ENCODE measurements around the gene CEP135. TPM values are rescaled to one million over a fixed set of nuclear protein-coding genes. Genes with fewer than 3 reads are reported as not detected.
A peak's percentile ranks its signal among the peaks of the same experiment; 100 is the strongest.
"Not testable (repeated sequence)": the region's sequence is repeated elsewhere in the genome, so short reads cannot be mapped to it uniquely, and the experiment has no call there.

The CEP135 gene
- total RNA-seq, 2 experiments from 2014 or later: 18.6 to 19.4 TPM

GRCh38 chr4:55947912-55948725, 626 bp upstream of the CEP135 start:
- H3K9me3 Mint-ChIP-seq: peaks cover 8% of the 10 kb centered on the region
- CTCF ChIA-PET: interaction anchor here (0.6 to 2.6 kb wide), 23 partner anchors 9 to 582 kb away, joined by 3 to 16 read pairs (median 4); partner anchors contain the start of gene AASDH

GRCh38 chr4:55949482-55949802, 697 bp downstream of the CEP135 start:
- Mint-ChIP-seq H3K9me3 (peaks cover 7% of the 10 kb centered on the region), H3K4me3 (peak overlapping the region; percentile 91), H3K27me3 (ENCODE audit: low read depth) (no peaks in the 10 kb centered on the region), H3K27ac (peak overlapping the region; percentile 94), H3K36me3 (ENCODE audit: low read depth) (peaks cover 10% of the 10 kb centered on the region), H3K4me1 (ENCODE audit: low read depth) (peaks cover 35% of the 10 kb centered on the region)
- intact Hi-C loops (cut with micrococcal nuclease): loop anchor here (2.0 to 5.0 kb wide), 8 partner anchors 515 to 1027 kb away; partner anchors contain the start of genes NOA1, REST, SPINK2 and SRD5A3
- CTCF ChIA-PET: interaction anchor here (1.3 to 2.4 kb wide), 9 partner anchors 8 to 352 kb away, joined by 3 to 16 read pairs (median 8); no protein-coding TSS in a partner anchor
- no peak for DNase-seq

More at GRCh38 chr4:55947912-55948725, 626 bp upstream of the CEP135 start:
- no peaks in the 10 kb centered on the region for H3K27me3 Mint-ChIP-seq (ENCODE audit: low read depth)
- peaks cover 35% of the 10 kb centered on the region for H3K4me1 Mint-ChIP-seq (ENCODE audit: low read depth)
- peak overlapping the region; percentile 94 for H3K27ac Mint-ChIP-seq
- intact Hi-C loops (cut with micrococcal nuclease): loop anchor here (1.0 to 5.0 kb wide), 23 partner anchors 33 to 1029 kb away; partner anchors contain the start of genes AASDH, CLOCK, EXOC1 and NOA1
- peak; percentile 70 for DNase-seq
- H3K36me3 Mint-ChIP-seq (ENCODE audit: low read depth): peaks cover 4% of the 10 kb centered on the region
- peak overlapping the region; percentile 91 for H3K4me3 Mint-ChIP-seq

- Mint-ChIP-seq H3K27me3 (ENCODE audit: low read depth) (no peaks in the 10 kb centered on the region), H3K4me3 (no peak overlapping the region), H3K4me1 (ENCODE audit: low read depth) (peaks cover 28% of the 10 kb centered on the region), H3K36me3 (ENCODE audit: low read depth) (peaks cover 23% of the 10 kb centered on the region), H3K9me3 (no peaks in the 10 kb centered on the region), H3K27ac (no peak overlapping the region)
- intact Hi-C loops (cut with micrococcal nuclease): no loop called here
- no peak for DNase-seq
- CTCF ChIA-PET: interaction anchor here (0.5 to 0.7 kb wide), 3 partner anchors 326 to 887 kb away, joined by 3 to 4 read pairs (median 4); no protein-coding TSS in a partner anchor
These were observed 2.6 kb downstream of the CEP135 start for GRCh38 chr4:55951191-55951922.

- intact Hi-C loops (cut with micrococcal nuclease): no loop called here
- CTCF ChIA-PET: no interaction called here
- Mint-ChIP-seq H3K36me3 (ENCODE audit: low read depth) (peaks cover 33% of the 10 kb centered on the region), H3K4me3 (no peak overlapping the region), H3K27ac (no peak overlapping the region), H3K27me3 (ENCODE audit: low read depth) (no peaks in the 10 kb centered on the region), H3K4me1 (ENCODE audit: low read depth) (peaks cover 8% of the 10 kb centered on the region), H3K9me3 (no peaks in the 10 kb centered on the region)
- DNase-seq: no peak
These were observed 7.0 kb downstream of the CEP135 start for GRCh38 chr4:55955710-55956109.

GRCh38 chr4:55959655-55960054, 10.9 kb downstream of the CEP135 start:
- Mint-ChIP-seq H3K9me3 (no peaks in the 10 kb centered on the region), H3K4me1 (ENCODE audit: low read depth) (no peaks in the 10 kb centered on the region), H3K27me3 (ENCODE audit: low read depth) (no peaks in the 10 kb centered on the region), H3K4me3 (no peak overlapping the region), H3K36me3 (ENCODE audit: low read depth) (peaks cover 37% of the 10 kb centered on the region), H3K27ac (no peak overlapping the region)
- DNase-seq: no peak
- intact Hi-C loops (cut with micrococcal nuclease): no loop called here
- CTCF ChIA-PET: interaction anchor here (1.6 kb wide), 1 partner anchor 11 kb away, joined by 6 read pairs; the partner anchor contains the start of gene CEP135

- H3K4me1 Mint-ChIP-seq (ENCODE audit: low read depth): no peaks in the 10 kb centered on the region
- CTCF ChIA-PET: interaction anchor here (0.5 to 1.7 kb wide), 2 partner anchors 10 to 597 kb away, joined by 3 to 6 read pairs; no protein-coding TSS in a partner anchor
These were observed 15.3 kb downstream of the CEP135 start for GRCh38 chr4:55964046-55964445.

GRCh38 chr4:55965585-55965984, 16.8 kb downstream of the CEP135 start:
- Mint-ChIP-seq H3K27ac (no peak overlapping the region), H3K9me3 (no peaks in the 10 kb centered on the region), H3K4me1 (ENCODE audit: low read depth) (no peaks in the 10 kb centered on the region), H3K36me3 (ENCODE audit: low read depth) (peaks cover 24% of the 10 kb centered on the region), H3K4me3 (no peak overlapping the region), H3K27me3 (ENCODE audit: low read depth) (no peaks in the 10 kb centered on the region)
- intact Hi-C loops (cut with micrococcal nuclease): no loop called here
- CTCF ChIA-PET: interaction anchor here (0.6 kb wide), 1 partner anchor 89 kb away, joined by 3 read pairs; no protein-coding TSS in a partner anchor
- no peak for DNase-seq

More at GRCh38 chr4:55964046-55964445, 15.3 kb downstream of the CEP135 start:
- H3K36me3 Mint-ChIP-seq (ENCODE audit: low read depth): peaks cover 27% of the 10 kb centered on the region
- no peak overlapping the region for H3K4me3 Mint-ChIP-seq
- no peak overlapping the region for H3K27ac Mint-ChIP-seq
- DNase-seq: no peak
- no peaks in the 10 kb centered on the region for H3K27me3 Mint-ChIP-seq (ENCODE audit: low read depth)
- intact Hi-C loops (cut with micrococcal nuclease): no loop called here
- no peaks in the 10 kb centered on the region for H3K9me3 Mint-ChIP-seq

GRCh38 chr4:55966324-55966723, 17.6 kb downstream of the CEP135 start:
- H3K4me1 Mint-ChIP-seq (ENCODE audit: low read depth); H3K4me3 Mint-ChIP-seq; H3K27ac Mint-ChIP-seq; H3K27me3 Mint-ChIP-seq (ENCODE audit: low read depth); H3K9me3 Mint-ChIP-seq; DNase-seq; intact Hi-C loops (cut with micrococcal nuclease): not testable (repeated sequence)
- H3K36me3 Mint-ChIP-seq (ENCODE audit: low read depth): peaks cover 24% of the 10 kb centered on the region
- CTCF ChIA-PET: interaction anchor here (0.5 kb wide), 1 partner anchor 516 kb away, joined by 3 read pairs; no protein-coding TSS in a partner anchor

GRCh38 chr4:55967376-55967775, 18.6 kb downstream of the CEP135 start:
- no peaks in the 10 kb centered on the region for H3K27me3 Mint-ChIP-seq (ENCODE audit: low read depth)
- H3K4me1 Mint-ChIP-seq (ENCODE audit: low read depth): no peaks in the 10 kb centered on the region
- DNase-seq: no peak
- no peaks in the 10 kb centered on the region for H3K9me3 Mint-ChIP-seq
- CTCF ChIA-PET: no interaction called here
- intact Hi-C loops (cut with micrococcal nuclease): no loop called here
- no peak overlapping the region for H3K27ac Mint-ChIP-seq
- no peak overlapping the region for H3K4me3 Mint-ChIP-seq
- H3K36me3 Mint-ChIP-seq (ENCODE audit: low read depth): peaks cover 21% of the 10 kb centered on the region

GRCh38 chr4:55973650-55974049, 24.9 kb downstream of the CEP135 start:
- DNase-seq: no peak
- no peaks in the 10 kb centered on the region for H3K9me3 Mint-ChIP-seq
- no peak overlapping the region for H3K4me3 Mint-ChIP-seq
- peaks cover 2% of the 10 kb centered on the region for H3K4me1 Mint-ChIP-seq (ENCODE audit: low read depth)
- no peaks in the 10 kb centered on the region for H3K27me3 Mint-ChIP-seq (ENCODE audit: low read depth)
- intact Hi-C loops (cut with micrococcal nuclease): no loop called here
- no peak overlapping the region for H3K27ac Mint-ChIP-seq
- H3K36me3 Mint-ChIP-seq (ENCODE audit: low read depth): peaks cover 18% of the 10 kb centered on the region
- CTCF ChIA-PET: no interaction called here

GRCh38 chr4:55977811-55978210, 29.1 kb downstream of the CEP135 start:
- no peak for DNase-seq
- H3K36me3 Mint-ChIP-seq (ENCODE audit: low read depth): peaks cover 31% of the 10 kb centered on the region
- intact Hi-C loops (cut with micrococcal nuclease): no loop called here
- no peak overlapping the region for H3K4me3 Mint-ChIP-seq
- H3K9me3 Mint-ChIP-seq: no peaks in the 10 kb centered on the region
- no peaks in the 10 kb centered on the region for H3K27me3 Mint-ChIP-seq (ENCODE audit: low read depth)
- no peak overlapping the region for H3K27ac Mint-ChIP-seq
- CTCF ChIA-PET: no interaction called here
- H3K4me1 Mint-ChIP-seq (ENCODE audit: low read depth): peaks cover 8% of the 10 kb centered on the region

- Mint-ChIP-seq H3K27ac (no peak overlapping the region), H3K27me3 (ENCODE audit: low read depth) (no peaks in the 10 kb centered on the region), H3K9me3 (no peaks in the 10 kb centered on the region), H3K4me3 (no peak overlapping the region), H3K4me1 (ENCODE audit: low read depth) (peaks cover 8% of the 10 kb centered on the region), H3K36me3 (ENCODE audit: low read depth) (peaks cover 36% of the 10 kb centered on the region)
- DNase-seq: no peak
- CTCF ChIA-PET: no interaction called here
- intact Hi-C loops (cut with micrococcal nuclease): no loop called here
These were observed 30.8 kb downstream of the CEP135 start for GRCh38 chr4:55979562-55979961.
